K562 (cell line): ENCODE measurements around the gene ANKRD12. TPM values are rescaled to one million over a fixed set of nuclear protein-coding genes. Genes with fewer than 3 reads are reported as not detected.
A peak's percentile ranks its signal among the peaks of the same experiment; 100 is the strongest.

Source experiments
- ASH1L ChIP-seq: fragments of 450-650 bp; IDR thresholded peaks from 2 replicates; pipeline ENCODE4 v1.6.1; 2018; ENCODE audit warnings: borderline replicate concordance, mild to moderate bottlenecking, low read depth; ENCODE audit not compliant: partially characterized antibody
- COPS2 ChIP-seq: fragments of 450-650 bp; conservative IDR thresholded peaks from 2 replicates; pipeline ENCODE4 v1.6.1; 2016; ENCODE audit warnings: mild to moderate bottlenecking, moderate library complexity
- E2F3 ChIP-seq: fragments of 250-450 bp; sonication (Bioruptor Pico); IDR thresholded peaks from 2 replicates; pipeline ENCODE4 v1.4.0; 2020; ENCODE audit warnings: mild to moderate bottlenecking
- FOXA3 ChIP-seq, 2 experiments: fragments of 450-650 bp in 1 of 2; sonication (generic) in 1 of 2; formaldehyde crosslinking; IDR thresholded peaks in 1 of 2; conservative IDR thresholded peaks in 1 of 2; 2 replicates each; pipeline versions ENCODE4 v1.4.0 to v1.8.0; 2020 to 2022; ENCODE audit warnings: mild to moderate bottlenecking in 2 of 2, missing genetic modification reagents in 1 of 2
- FOXK2 ChIP-seq, 2 experiments: fragments of 450-650 bp; IDR thresholded peaks in 1 of 2; conservative IDR thresholded peaks in 1 of 2; 2 replicates each; pipeline ENCODE4 v1.6.1; 2016; ENCODE audit warnings: low read depth in 2 of 2, mild to moderate bottlenecking in 1 of 2
- HNRNPL ChIP-seq: fragments of 200-400 bp; formaldehyde crosslinking; IDR thresholded peaks from 2 replicates; pipeline ENCODE4 v1.6.1; 2017; ENCODE audit warnings: low read depth, mild to moderate bottlenecking, low read length
- MCM3 ChIP-seq: fragments of 450-650 bp; IDR thresholded peaks from 2 replicates; pipeline ENCODE4 v1.6.1; 2016
- MEIS2 ChIP-seq: fragments of 450-650 bp; IDR thresholded peaks from 2 replicates; pipeline ENCODE4 v1.6.1; 2014; ENCODE audit warnings: mild to moderate bottlenecking; ENCODE audit not compliant: partially characterized antibody
- NFYB ChIP-seq: IDR thresholded peaks from 2 replicates; pipeline ENCODE4 v1.6.1; 2011; ENCODE audit warnings: mild to moderate bottlenecking, moderate library complexity; ENCODE audit not compliant: insufficient read length; ENCODE audit errors: extremely low read depth
- NONO ChIP-seq, 2 experiments: fragments of 200-400 bp in 1 of 2; fragments of 450-650 bp in 1 of 2; formaldehyde crosslinking in 1 of 2; IDR thresholded peaks; 2 replicates each; pipeline ENCODE4 v1.6.1; 2017; ENCODE audit warnings: low read depth in 2 of 2, mild to moderate bottlenecking in 2 of 2, moderate library complexity in 2 of 2, low read length in 1 of 2
- PRDM10 ChIP-seq: fragments of 450-650 bp; IDR thresholded peaks from 2 replicates; pipeline ENCODE4 v1.6.1; 2018; ENCODE audit not compliant: partially characterized antibody
- RUNX1 ChIP-seq: sonication (generic); IDR thresholded peaks from 2 replicates; pipeline ENCODE4 v1.6.1; 2016; ENCODE audit warnings: antibody characterized with exemption, low read depth
- SMAD4 ChIP-seq: fragments of 250-450 bp; sonication (Bioruptor Pico); conservative IDR thresholded peaks from 2 replicates; pipeline ENCODE4 v1.8.0; 2021; ENCODE audit warnings: inconsistent platforms, mild to moderate bottlenecking, moderate library complexity
- THRB ChIP-seq: fragments of 450-650 bp; formaldehyde crosslinking; conservative IDR thresholded peaks from 2 replicates; pipeline ENCODE4 v1.4.0; 2022; ENCODE audit warnings: mild to moderate bottlenecking, missing genetic modification characterization
- ZBTB1 ChIP-seq: sonication (generic); formaldehyde crosslinking; IDR thresholded peaks from 2 replicates; pipeline ENCODE4 v1.8.1; 2023; ENCODE audit warnings: missing genetic modification reagents, low read depth, mild to moderate bottlenecking, borderline replicate concordance
- ZNF184 ChIP-seq: sonication (generic); formaldehyde crosslinking; IDR thresholded peaks from 2 replicates; pipeline ENCODE4 v1.5.0; 2020; ENCODE audit warnings: missing genetic modification reagents
- ZNF282 ChIP-seq: sonication (generic); formaldehyde crosslinking; IDR thresholded peaks from 2 replicates; pipeline ENCODE4 v1.8.1; 2023; ENCODE audit warnings: missing genetic modification reagents
- ZZZ3 ChIP-seq: fragments of 450-650 bp; IDR thresholded peaks from 2 replicates; pipeline ENCODE4 v1.6.1; 2016; ENCODE audit warnings: antibody characterized with exemption, mild to moderate bottlenecking, moderate library complexity
- polyA plus RNA-seq, 8 experiments: library from polyadenylated mRNA; depleted of rRNA in 4 of 8; stranded (reverse) in 5 of 8; unstranded in 3 of 8; fragments of >200 nt; fragmentation: Nextera tagmentation in 2 of 8; fragmentation: Illumina TruSeq in 1 of 8; extraction: Ambion mirVana in 2 of 8; extraction: Trizol in 1 of 8; gene quantifications; 2 replicates each; pipeline versions ENCODE4 v1.2.1 to v1.2.3, GENCODE V29; 2011 to 2014; ENCODE audit warnings: inconsistent platforms in 1 of 8, missing spikeins in 1 of 8
- total RNA-seq, 7 experiments: library from RNA; depleted of rRNA in 6 of 7; stranded (reverse); fragments of >200 nt in 6 of 7; fragmentation: Illumina TruSeq in 2 of 7; extraction: Trizol in 2 of 7; gene quantifications; 2 replicates each; pipeline versions ENCODE4 v1.2.1 to v1.2.3, GENCODE V29; 2011 to 2021; ENCODE audit warnings: low replicate concordance in 1 of 7
- TF ChIP-seq, protein P1 (sequence below): fragments of 450-650 bp; IDR thresholded peaks from 2 replicates; pipeline ENCODE4 v1.6.1; 2016; ENCODE audit warnings: low read depth, mild to moderate bottlenecking, moderate library complexity
- TF ChIP-seq, protein P2 (sequence below): fragments of 250-450 bp; sonication (Bioruptor Pico); IDR thresholded peaks from 2 replicates; pipeline ENCODE4 v1.5.0; 2022; ENCODE audit warnings: mild to moderate bottlenecking

ANKRD12 gene
- total and polyA plus RNA-seq, 9 of the 15 experiments (the other 6 are each of a cell fraction or from before 2014, with no cell fraction given): 6.6 to 28.2 (median 16.0) TPM

- peak; percentile 23 for TF ChIP-seq PRDM10
- no peak for TF ChIP-seq MCM3
- TF ChIP-seq, protein P1, sequence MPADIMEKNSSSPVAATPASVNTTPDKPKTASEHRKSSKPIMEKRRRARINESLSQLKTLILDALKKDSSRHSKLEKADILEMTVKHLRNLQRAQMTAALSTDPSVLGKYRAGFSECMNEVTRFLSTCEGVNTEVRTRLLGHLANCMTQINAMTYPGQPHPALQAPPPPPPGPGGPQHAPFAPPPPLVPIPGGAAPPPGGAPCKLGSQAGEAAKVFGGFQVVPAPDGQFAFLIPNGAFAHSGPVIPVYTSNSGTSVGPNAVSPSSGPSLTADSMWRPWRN: no peak
- TF ChIP-seq SMAD4: no peak
- no peak for TF ChIP-seq ASH1L
- no peak for TF ChIP-seq ZNF282
- TF ChIP-seq ZBTB1 (CRISPR knock-in tag): no peak
- no peak for TF ChIP-seq HNRNPL
- TF ChIP-seq THRB (CRISPR knock-in tag): 0 out of 2 replicates have a peak, but pooled peaks have one; percentile 8
- no peak for TF ChIP-seq NFYB
- TF ChIP-seq ZNF184 (CRISPR knock-in tag): no peak
- peak in 1 of 2 experiments; percentile 26; a peak in 2 of 4 replicates for TF ChIP-seq FOXK2 (conservative IDR thresholded peaks at IDR 0.05 in 1 of 2, IDR thresholded peaks at IDR 0.05 in 1 of 2; ENCODE audit: low read depth in 2 of 2)
- no peak for TF ChIP-seq ZZZ3
- no peak for TF ChIP-seq NONO (IDR thresholded peaks at IDR 0.05; ENCODE audit: low read depth in 2 of 2, low read length in 1 of 2)
- no peak for TF ChIP-seq FOXA3 (CRISPR knock-in tag; conservative IDR thresholded peaks at IDR 0.05 in 1 of 2, IDR thresholded peaks at IDR 0.05 in 1 of 2)
- no peak for TF ChIP-seq COPS2
- TF ChIP-seq, protein P2, sequence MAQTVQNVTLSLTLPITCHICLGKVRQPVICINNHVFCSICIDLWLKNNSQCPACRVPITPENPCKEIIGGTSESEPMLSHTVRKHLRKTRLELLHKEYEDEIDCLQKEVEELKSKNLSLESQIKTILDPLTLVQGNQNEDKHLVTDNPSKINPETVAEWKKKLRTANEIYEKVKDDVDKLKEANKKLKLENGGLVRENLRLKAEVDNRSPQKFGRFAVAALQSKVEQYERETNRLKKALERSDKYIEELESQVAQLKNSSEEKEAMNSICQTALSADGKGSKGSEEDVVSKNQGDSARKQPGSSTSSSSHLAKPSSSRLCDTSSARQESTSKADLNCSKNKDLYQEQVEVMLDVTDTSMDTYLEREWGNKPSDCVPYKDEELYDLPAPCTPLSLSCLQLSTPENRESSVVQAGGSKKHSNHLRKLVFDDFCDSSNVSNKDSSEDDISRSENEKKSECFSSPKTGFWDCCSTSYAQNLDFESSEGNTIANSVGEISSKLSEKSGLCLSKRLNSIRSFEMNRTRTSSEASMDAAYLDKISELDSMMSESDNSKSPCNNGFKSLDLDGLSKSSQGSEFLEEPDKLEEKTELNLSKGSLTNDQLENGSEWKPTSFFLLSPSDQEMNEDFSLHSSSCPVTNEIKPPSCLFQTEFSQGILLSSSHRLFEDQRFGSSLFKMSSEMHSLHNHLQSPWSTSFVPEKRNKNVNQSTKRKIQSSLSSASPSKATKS (CRISPR knock-in tag): no peak
- no peak for TF ChIP-seq RUNX1
- peak; percentile 46 for TF ChIP-seq MEIS2
- no peak for TF ChIP-seq E2F3
- TF ChIP-seq, all 486 proteins: peak for 10
Measured at GRCh38 chr18:9135081-9135911, 1.3 kb upstream of the ANKRD12 start (continued).
